ENCODE measurements around the gene ORAI2.
"Not testable (repeated sequence)": the region's sequence is repeated elsewhere in the genome, so short reads cannot be mapped to it uniquely, and the experiment has no call there.

ORAI2 gene

GRCh38 chr7:102469972-102470825 lies 36.8 kb downstream of the ORAI2 start:
- DNase-seq (ENCODE audit: low read depth): no peak

DNA sequence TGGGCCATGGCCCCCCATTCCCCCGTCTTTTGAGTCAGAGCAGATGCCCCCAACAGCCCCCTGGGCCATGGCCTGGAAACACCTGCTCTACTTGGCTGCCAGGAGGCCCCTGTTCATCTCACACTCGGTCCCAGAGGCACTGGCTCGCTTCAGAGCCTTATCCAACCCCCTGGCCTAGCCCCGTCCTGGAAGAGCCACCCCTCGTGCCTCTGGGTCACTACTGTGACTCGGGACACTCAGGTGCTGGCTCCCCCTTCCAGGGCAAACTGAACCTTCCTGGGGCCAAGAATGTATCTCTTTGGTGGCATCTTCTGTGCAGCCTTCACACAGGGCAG lies 38.4 kb downstream of the ORAI2 start:
- DNase-seq (ENCODE audit: low read depth): no peak

GRCh38 chr7:102472126-102473041 lies 39.0 kb downstream of the ORAI2 start:
- DNase-seq (ENCODE audit: low read depth): no peak

GRCh38 chr7:102473271-102473991 lies 40.1 kb downstream of the ORAI2 start:
- no peak for DNase-seq (ENCODE audit: low read depth)

DNA sequence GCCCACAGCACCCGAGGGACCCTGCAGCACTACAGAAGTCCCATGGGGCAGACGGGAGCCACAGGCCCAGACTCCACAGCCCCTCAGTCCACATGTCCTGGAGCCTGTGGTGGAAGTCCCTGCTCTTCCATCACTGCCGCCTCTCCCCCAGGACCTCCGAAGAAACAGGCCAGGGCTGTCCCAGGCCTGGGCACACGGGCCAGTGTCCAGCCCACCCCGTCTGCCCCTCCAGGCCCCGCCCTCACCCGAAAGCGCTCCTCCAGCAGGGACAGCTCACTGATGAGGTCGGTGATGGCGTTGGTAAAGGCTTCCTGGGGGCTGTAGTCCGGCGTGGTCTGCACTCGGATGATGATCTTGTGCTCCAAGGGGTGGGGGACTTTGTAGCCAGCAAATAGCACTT lies 40.7 kb downstream of the ORAI2 start:
- DNase-seq (ENCODE audit: low read depth): not testable (repeated sequence)

- DNase-seq (ENCODE audit: low read depth): not testable (repeated sequence)
Measured at GRCh38 chr7:102474736-102475435, 41.5 kb downstream of the ORAI2 start.

- peak; percentile 81 for DNase-seq (ENCODE audit: low read depth)
Measured at GRCh38 chr7:102478314-102479208, 45.2 kb downstream of the ORAI2 start, which contains the start of gene POLR2J. Gene POLR2J (minus strand): TSS chr7:102478922. CDS start chr7:102478860, 62 bp downstream.

DNA sequence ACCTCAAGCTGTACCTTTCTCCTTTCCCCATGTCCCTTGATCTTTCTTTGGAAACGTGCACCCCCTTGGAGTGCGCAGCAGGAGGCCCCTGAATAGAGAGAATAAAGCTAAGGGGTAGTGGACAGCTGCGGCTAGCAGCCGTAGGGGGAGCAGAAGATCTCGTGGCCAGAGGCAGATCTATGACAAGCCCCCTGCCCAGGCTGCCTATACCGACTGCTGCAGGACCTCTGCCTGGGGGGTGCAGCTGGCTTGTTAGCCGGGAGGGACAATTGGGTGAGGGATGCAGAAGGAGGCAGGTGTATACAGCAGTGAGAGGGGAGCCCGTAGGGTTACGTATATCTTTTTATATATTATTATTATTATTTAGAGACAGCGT lies 45.8 kb downstream of the ORAI2 start:
- DNase-seq (ENCODE audit: low read depth): not testable (repeated sequence)

DNA sequence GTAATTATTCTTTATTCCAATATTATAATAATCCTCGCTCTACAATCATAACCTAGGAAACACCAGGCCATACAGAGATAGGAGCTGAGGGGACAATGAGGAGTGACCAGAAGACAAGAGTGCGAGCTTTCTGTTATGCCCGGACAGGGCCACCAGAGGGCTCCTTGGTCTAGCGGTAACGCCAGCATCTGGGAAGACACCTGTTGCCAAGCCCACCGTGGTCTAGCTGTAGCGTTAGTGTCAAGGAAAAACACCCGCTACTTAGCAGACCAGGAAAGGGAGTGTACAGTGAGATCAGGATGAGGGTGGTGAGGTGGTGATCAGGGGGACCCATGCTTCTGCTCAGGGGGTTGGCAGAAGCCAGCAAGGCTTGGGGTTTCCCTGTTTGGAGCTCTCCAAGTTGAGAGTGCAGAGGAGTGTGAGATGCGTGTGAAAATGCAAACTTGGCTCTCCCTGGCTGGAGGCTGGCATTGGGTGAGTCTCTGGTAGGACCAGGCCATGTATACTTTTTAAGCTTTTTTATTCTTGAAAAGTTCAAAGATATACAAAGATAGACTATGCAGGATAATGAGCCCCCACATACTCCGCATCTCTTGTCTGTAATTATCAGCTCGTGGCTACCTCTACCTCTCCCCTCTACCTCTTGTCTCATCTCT lies 46.7 kb downstream of the ORAI2 start:
- DNase-seq (ENCODE audit: low read depth): not testable (repeated sequence)

DNA sequence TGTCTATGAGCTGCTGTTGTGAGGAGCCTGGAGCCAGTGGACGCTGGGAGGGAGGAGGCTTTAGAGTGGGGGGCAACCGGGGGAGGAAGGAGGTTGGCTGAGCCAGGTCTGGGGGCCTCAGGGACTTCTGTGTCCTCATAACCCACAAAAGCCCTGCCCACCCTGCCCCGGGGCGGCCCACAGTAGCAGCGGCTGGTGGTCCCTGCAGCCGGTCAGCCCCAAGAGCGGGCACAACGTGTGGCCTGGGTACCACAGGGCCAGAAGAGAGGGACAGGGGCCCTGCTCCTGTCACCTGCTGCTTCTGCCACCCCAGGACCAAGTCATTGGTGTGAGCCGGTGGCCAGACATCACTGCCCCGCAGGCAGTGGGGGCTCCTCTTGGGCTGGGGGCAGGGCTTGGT lies 48.6 kb downstream of the ORAI2 start:
- DNase-seq (ENCODE audit: low read depth): not testable (repeated sequence)

- DNase-seq (ENCODE audit: low read depth): not testable (repeated sequence)
Measured at GRCh38 chr7:102484317-102484716, 50.9 kb downstream of the ORAI2 start.

DNA sequence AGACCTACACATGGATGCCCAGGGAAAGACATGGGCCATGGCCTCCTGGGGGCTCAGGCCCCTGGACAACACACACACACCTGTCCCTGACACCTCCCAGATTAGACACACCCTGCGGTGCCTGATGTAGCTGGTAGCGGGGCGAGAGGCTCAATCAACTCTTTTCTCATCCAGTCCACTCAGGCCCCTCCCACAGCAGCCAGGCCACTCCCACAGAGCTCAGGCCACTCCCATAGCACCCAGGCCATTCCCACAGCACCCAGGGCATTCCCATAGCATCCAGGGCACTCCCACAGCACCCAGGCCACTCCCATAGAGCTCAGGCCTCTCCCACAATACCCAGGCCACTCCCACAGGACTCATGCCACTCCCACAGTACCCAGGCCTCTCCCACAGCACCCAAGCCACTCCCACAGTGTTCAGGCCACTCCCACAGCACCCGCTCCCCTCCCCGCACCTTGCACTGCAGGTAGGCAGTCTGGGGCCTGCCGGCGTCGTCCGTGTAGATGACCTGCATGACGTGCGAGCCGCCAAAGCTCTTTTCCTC lies 57.2 kb downstream of the ORAI2 start:
- DNase-seq (ENCODE audit: low read depth): not testable (repeated sequence)

GRCh38 chr7:102493220-102493935 lies 60.0 kb downstream of the ORAI2 start:
- DNase-seq (ENCODE audit: low read depth): not testable (repeated sequence)

- not testable (repeated sequence) for DNase-seq (ENCODE audit: low read depth)
Measured at GRCh38 chr7:102494026-102494425, 60.7 kb downstream of the ORAI2 start.

DNA sequence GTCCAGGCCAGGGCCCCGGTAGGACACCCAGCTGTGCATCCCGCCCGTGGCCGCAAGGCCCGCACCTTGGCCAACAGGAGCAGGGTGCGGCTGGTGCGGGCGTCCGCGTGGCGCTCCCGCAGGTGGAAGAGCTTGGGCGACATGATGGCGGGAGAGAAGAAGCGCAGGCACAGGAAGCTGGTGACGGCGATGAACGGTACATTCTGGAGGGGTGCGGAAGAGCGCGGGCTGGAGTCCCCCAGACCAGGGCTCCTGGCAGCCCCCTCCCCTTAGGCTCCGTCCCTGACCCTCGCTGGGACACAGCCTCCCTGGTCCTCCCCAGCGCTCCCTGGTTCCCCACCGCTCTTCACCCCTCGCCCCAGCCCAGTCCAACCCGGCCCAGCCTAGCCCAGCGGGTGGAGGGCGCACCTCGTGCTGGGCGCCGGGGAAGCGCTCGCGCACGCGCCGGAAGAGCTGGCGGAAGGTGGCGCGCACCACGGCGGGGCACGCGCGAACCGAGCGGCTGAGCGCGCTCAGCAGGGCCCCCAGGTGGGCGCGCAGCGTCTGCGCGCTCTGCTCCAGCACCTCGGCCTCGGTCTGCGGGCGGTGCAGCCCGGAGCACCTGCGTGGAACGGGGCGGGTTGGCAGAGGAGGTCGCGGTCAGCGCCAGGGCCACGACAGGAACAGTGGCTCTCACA lies 61.2 kb downstream of the ORAI2 start:
- not testable (repeated sequence) for DNase-seq (ENCODE audit: low read depth)

GRCh38 chr7:102496861-102497260 lies 63.5 kb downstream of the ORAI2 start:
- not testable (repeated sequence) for DNase-seq (ENCODE audit: low read depth)

- not testable (repeated sequence) for DNase-seq (ENCODE audit: low read depth)
Measured at GRCh38 chr7:102497308-102497707, 63.9 kb downstream of the ORAI2 start.

DNA sequence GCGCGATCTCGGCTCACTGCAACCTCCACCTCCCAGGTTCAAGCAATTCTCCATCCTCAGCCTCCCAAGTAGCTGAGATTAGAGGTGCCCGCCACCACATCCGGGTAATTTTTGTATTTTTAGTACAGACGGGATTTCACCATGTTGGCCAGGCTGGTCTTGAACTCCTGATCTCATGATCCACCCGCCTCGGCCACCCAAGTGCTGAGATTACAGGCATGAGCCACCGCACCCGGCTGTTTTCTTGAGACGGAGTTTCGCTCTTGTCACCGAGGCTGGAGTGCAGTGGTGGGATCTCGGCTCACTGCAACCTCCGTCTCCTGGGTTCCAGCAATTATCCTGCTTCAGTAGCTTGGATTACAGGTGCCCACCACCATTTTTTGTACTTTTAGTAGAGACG lies 64.9 kb downstream of the ORAI2 start:
- DNase-seq (ENCODE audit: low read depth): not testable (repeated sequence)

All from stimulated activated CD8-positive, alpha-beta memory T cell treated with anti-CD3 and anti-CD28 coated beads, Interleukin-12 subunit alpha, Interleukin-12 subunit beta, amount 100 ng/mL, for 1 hour (primary cell).